K562 (cell line): ENCODE measurements around the gene DUS1L.

Experiments used
- EP300 ChIP-seq: IDR thresholded peaks from 2 replicates; pipeline ENCODE4 v1.6.1; 2012; ENCODE audit warnings: low read length, improper control_type of control experiment
- NFE2 ChIP-seq: IDR thresholded peaks from 2 replicates; pipeline ENCODE4 v1.6.1; 2014; ENCODE audit warnings: antibody characterized with exemption, low read depth
- POLR2A ChIP-seq: fragments of 450-650 bp; conservative IDR thresholded peaks from 2 replicates; pipeline ENCODE4 v1.6.1; 2016
- POLR2AphosphoS5 ChIP-seq: IDR thresholded peaks from 2 replicates; pipeline ENCODE4 v1.6.1; 2011; ENCODE audit warnings: mild to moderate bottlenecking, low read depth, low read length, moderate library complexity; ENCODE audit not compliant: control insufficient read depth, insufficient read depth
- SP1 ChIP-seq: sonication (generic); formaldehyde crosslinking; IDR thresholded peaks from 2 replicates; pipeline ENCODE4 v1.8.1; 2022; ENCODE audit warnings: mild to moderate bottlenecking, missing genetic modification reagents
- TF ChIP-seq, protein P1 (sequence below): IDR thresholded peaks from 3 replicates; pipeline ENCODE4 v1.6.1; 2011; ENCODE audit warnings: borderline replicate concordance, mild to moderate bottlenecking, moderate library complexity; ENCODE audit not compliant: insufficient read length; ENCODE audit errors: extremely low read depth

DNA sequence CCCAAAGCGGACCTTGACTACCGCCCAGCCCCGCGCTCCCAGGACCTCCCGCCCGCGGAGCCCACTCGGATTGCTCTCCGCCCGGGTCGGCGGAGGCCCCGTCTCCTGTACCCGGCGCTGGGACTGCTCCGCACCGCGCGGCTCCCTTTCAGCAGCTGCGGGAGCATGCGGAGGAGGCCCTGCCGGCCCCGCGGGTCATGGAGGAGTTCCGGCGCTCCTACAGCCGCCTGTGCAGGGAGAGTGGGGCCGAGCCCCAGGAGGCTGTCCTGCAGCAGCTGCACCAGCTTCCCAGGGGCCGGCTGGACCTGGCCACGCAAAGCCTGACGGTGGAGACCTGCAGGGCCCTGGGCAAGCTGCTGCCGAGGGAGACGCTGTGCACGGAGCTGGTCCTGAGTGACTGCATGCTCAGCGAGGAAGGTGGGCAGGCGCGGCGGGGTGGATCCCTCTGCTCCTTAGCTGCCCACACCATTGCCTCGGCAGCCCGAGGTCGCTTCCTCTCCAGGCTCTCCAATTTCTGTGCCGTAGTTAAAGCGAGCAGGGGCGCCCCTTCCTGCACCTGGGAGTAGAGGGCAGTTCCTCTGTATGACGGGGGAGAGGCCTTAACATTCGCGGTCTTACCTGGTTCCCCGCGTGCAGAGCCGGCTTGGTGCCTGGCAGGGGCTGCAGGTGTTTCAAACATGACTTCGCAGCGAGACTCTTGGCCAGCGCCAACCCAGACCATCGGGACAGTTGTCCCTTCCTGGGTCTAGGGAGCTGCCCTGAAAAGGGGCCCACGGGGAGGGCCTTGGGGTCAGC is 42.0 kb downstream of the DUS1L start:
- TF ChIP-seq, protein P1, sequence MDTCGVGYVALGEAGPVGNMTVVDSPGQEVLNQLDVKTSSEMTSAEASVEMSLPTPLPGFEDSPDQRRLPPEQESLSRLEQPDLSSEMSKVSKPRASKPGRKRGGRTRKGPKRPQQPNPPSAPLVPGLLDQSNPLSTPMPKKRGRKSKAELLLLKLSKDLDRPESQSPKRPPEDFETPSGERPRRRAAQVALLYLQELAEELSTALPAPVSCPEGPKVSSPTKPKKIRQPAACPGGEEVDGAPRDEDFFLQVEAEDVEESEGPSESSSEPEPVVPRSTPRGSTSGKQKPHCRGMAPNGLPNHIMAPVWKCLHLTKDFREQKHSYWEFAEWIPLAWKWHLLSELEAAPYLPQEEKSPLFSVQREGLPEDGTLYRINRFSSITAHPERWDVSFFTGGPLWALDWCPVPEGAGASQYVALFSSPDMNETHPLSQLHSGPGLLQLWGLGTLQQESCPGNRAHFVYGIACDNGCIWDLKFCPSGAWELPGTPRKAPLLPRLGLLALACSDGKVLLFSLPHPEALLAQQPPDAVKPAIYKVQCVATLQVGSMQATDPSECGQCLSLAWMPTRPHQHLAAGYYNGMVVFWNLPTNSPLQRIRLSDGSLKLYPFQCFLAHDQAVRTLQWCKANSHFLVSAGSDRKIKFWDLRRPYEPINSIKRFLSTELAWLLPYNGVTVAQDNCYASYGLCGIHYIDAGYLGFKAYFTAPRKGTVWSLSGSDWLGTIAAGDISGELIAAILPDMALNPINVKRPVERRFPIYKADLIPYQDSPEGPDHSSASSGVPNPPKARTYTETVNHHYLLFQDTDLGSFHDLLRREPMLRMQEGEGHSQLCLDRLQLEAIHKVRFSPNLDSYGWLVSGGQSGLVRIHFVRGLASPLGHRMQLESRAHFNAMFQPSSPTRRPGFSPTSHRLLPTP = no peak
- no peak for TF ChIP-seq EP300
- no peak for TF ChIP-seq POLR2AphosphoS5
- TF ChIP-seq SP1 (CRISPR knock-in tag) = no peak
- no peak for TF ChIP-seq NFE2
- no peak for TF ChIP-seq POLR2A
